LNCaP clone FGC (cell line): ENCODE results near the gene A2M.
A peak's percentile ranks its signal among the peaks of the same experiment; 100 is the strongest.

Experiments used
- DNase-seq: peaks from one replicate; pipeline ENCODE4 v3.0.0-alpha.2; 2011; ENCODE audit warnings: low read depth
- H3K4me3 ChIP-seq: 2 replicates; pipeline ENCODE4 v1.5.1; 2011; ENCODE audit warnings: mild to moderate bottlenecking, low read depth, low read length, control low read depth
- TF ChIP-seq, protein P1 (sequence below): IDR thresholded peaks from 2 replicates; pipeline ENCODE4 v1.5.1; 2012; ENCODE audit warnings: mild to moderate bottlenecking; ENCODE audit not compliant: control insufficient read depth, insufficient read depth; ENCODE audit errors: extremely low read depth

The A2M gene

DNA sequence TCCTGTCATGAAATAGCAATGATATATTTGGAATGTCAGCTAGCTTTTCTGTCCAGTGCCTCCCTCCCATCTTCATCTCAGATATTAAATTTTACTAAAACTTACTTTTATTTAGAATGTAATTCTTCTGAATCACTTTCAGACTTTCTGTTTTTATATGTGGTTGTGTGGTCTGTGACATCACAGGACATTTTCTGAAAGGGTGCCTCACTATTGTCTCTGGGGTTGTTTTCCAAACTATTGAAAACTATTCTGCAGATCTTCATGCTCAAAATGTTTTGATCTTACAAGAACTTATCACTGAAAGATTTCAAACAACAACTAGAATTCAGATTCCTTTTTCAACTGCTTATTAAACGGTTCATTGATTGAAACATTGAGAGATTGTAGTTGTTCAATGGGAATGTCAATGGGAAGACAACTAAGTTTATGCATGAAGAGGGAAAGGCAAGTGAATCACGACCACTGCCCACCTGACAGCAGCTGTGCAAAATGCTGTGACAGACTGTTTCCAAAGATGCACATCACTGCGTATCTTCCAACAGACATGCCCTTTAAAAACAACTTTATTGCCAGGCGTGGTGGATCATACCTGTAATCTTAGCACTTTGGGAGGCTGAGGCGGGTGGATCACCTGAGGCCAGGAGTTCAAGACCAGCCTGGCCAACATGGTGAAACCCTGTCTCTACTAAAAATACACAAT is 75.1 kb downstream of the A2M start:
- H3K4me3 ChIP-seq, result no peak overlapping the region
- DNase-seq, result no peak
- TF ChIP-seq, protein P1, sequence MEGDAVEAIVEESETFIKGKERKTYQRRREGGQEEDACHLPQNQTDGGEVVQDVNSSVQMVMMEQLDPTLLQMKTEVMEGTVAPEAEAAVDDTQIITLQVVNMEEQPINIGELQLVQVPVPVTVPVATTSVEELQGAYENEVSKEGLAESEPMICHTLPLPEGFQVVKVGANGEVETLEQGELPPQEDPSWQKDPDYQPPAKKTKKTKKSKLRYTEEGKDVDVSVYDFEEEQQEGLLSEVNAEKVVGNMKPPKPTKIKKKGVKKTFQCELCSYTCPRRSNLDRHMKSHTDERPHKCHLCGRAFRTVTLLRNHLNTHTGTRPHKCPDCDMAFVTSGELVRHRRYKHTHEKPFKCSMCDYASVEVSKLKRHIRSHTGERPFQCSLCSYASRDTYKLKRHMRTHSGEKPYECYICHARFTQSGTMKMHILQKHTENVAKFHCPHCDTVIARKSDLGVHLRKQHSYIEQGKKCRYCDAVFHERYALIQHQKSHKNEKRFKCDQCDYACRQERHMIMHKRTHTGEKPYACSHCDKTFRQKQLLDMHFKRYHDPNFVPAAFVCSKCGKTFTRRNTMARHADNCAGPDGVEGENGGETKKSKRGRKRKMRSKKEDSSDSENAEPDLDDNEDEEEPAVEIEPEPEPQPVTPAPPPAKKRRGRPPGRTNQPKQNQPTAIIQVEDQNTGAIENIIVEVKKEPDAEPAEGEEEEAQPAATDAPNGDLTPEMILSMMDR, result no peak

DNA sequence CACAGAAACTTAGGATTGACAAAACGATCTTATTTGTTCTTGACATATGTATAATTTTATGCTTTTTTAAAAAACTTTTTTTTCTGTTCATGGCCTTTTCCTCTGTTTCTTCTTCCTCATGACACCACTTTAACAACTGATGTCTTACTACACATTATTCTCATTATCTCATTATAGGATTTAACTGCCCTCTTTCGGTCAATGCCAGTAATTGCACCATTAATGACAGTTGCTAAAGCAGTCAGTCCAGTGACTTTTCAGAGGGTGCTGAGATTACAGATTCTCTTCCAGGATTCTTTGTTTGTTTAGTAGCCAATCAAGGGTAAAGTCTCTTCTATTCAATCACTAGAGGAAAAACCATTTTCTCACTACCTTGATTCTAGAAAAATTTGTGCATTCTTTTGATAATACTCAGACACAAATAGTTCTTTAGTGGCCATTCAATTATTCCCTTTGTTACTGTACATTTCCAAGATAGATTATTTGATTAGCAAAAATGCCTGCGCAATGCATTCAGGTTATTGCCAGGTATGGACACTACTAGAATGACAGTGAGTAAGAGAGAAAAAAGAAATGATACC is 76.2 kb downstream of the A2M start:
- DNase-seq, result peak; percentile 22
- TF ChIP-seq, protein P1, result peak; percentile 86
- H3K4me3 ChIP-seq, result no peak overlapping the region

DNA sequence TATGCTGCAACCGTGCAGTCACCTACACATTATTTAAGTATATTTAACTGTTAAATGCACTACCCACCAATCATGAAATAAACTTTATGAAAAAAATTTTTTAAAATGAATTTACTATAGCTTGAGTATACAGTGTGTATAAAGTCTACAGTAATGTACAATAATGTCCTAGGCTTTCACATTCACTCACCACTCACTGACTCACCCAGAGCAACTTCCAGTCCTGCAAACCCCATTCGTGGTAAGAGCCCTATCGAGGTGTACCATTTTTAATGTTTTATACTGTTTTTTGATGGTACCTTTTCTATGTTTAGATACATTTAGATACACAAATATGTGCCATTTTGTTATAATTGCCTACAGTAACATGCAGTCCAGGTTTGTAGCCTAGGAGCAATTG is 78.3 kb downstream of the A2M start:
- DNase-seq, result no peak
- TF ChIP-seq, protein P1, result no peak
- no peak overlapping the region for H3K4me3 ChIP-seq

DNA sequence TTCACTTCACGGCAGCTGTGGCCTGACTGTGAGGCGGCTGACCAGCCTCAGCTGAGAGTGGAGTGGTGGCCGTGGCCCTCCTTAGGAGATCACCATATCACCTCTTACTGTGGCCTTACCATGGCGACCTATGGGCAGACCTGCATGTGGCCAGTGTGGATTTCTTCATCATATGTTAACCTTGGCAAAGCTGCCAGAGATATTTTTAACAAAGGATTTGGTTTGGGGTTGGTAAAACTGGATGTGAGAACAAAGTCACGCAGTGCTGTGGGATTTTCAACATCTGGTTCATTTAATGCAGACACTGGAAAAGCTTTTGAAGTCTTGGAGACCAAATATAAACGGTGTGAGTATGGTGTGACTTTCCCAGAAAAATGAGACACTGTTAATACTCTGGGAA is 79.5 kb downstream of the A2M start:
- TF ChIP-seq, protein P1, result no peak
- DNase-seq, result no peak
- H3K4me3 ChIP-seq, result no peak overlapping the region

DNA sequence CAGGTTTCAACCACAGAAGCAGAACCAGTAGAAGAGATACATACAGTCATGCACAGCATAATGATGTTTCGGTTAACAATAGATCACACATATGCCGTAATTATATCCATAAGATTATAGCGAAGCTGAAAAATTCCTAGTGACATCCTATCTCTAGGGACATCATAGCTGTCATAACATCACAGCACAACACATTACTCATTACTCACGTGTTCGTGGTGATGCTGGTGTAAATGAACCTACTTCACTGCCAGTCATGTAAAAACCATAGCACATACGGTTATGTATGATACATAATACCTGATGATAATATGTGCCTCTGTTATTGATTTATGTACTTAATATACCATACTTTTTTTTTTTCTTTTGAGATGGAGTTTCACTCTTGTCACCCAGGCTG is 81.6 kb downstream of the A2M start:
- no peak overlapping the region for H3K4me3 ChIP-seq
- DNase-seq, result no peak
- TF ChIP-seq, protein P1, result no peak

DNA sequence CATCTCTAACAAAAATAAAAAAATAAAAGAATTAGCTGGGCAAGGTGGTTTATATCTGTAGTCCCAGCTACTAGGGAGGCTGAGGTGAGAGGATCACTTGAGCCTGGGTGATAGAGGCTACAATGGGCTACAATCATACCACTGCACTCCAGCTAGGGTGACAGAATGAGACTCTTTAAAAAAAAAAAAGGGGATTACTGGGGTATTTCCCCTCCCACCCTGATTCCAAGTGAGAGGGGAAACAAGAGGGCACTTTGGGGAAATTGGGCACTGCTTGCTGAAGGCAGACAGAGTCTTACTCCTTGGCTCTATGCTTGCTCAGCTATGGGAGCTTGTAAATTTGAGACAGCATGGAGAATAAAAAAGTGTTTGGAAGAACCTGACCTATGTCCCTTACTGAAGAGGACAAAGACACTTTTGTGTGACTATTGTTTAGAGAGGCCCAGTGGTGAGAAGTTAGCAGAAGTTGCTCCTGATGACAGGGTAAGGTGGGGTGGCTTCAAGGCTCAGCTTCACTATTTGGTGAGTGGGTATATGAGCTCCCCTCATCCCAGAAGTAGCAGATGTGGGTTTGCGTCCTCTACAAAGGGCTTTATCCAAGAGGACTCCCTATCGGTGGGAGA is 82.3 kb downstream of the A2M start:
- no peak overlapping the region for H3K4me3 ChIP-seq
- DNase-seq, result no peak
- TF ChIP-seq, protein P1, result no peak
